ENCODE data around the gene CEACAM3. TPM values are rescaled to one million over a fixed set of nuclear protein-coding genes. Genes with fewer than 3 reads are reported as not detected.

CEACAM3 gene
- polyA plus RNA-seq, 2 of the 4 experiments (the other 2 are of a cell fraction), result not detected

DNA sequence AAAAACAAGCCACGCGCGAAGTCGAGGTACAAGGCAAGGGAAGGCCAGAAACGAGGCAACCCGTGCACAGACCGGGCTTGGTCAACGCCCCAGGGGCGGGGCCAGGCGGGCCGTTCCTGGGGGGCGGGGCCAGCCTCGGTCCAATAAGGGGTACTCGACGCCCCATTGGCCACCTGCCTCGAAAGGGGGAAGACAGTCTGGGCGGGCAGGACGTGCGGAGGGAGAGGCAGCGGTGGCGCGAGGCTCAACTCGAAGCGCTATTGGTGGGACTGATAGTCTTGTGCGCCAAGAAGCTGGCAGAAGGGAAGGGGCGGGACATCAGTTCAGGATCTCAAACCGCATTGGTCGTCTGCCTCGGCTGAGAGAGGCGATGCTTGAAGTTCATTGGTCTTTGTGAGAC is 48.2 kb downstream of the CEACAM3 start, which contains the start of gene LYPD4:
Gene LYPD4, minus strand, starts transcription at position 83 of the 400 bp plus-strand sequence. CDS start 5,398 bp downstream, outside the sequence.
- ATAC-seq, result peak; percentile 20 to 68; a peak in 4 of 6 replicates
- no peak within 1 kb of the TSS for H3K4me3 ChIP-seq
- FAIRE-seq, result peak; percentile 46
- H3K9me3 ChIP-seq, result no peaks in the 10 kb centered on the region
- ChIA-PET POLR2A (interaction anchor here (2.3 kb wide), 1 partner anchor 15 kb away, joined by 10 read pairs; the partner anchor contains the start of gene RPS19), CTCF (interaction anchor here (1.5 to 2.6 kb wide), 5 partner anchors 9 to 281 kb away, joined by 3 to 14 read pairs (median 7); partner anchors contain the start of gene CEACAM3)
- H3K4me1 ChIP-seq, result no peaks in the 10 kb centered on the region
- no peak within 1 kb of the TSS for H3K4me2 ChIP-seq
- TF ChIP-seq JUNB (IDR thresholded peaks at IDR 0.05) (no peak), KDM5A (IDR thresholded peaks at IDR 0.05) (no peak), CBX2 (IDR thresholded peaks at IDR 0.05; ENCODE audit: borderline replicate concordance, low read depth) (no peak), ESRRA (IDR thresholded peaks at IDR 0.05; ENCODE audit: borderline replicate concordance, low read length) (no peak), RFX5 (IDR thresholded peaks at IDR 0.05) (no peak), HDAC2 (IDR thresholded peaks at IDR 0.05) (no peak)
- TF ChIP-seq, protein P1, sequence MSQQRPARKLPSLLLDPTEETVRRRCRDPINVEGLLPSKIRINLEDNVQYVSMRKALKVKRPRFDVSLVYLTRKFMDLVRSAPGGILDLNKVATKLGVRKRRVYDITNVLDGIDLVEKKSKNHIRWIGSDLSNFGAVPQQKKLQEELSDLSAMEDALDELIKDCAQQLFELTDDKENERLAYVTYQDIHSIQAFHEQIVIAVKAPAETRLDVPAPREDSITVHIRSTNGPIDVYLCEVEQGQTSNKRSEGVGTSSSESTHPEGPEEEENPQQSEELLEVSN (IDR thresholded peaks at IDR 0.05; ENCODE audit: borderline replicate concordance, low read depth), result peak; percentile 80
- TF ChIP-seq, protein P2, sequence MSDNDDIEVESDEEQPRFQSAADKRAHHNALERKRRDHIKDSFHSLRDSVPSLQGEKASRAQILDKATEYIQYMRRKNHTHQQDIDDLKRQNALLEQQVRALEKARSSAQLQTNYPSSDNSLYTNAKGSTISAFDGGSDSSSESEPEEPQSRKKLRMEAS (IDR thresholded peaks at IDR 0.05), result peak; percentile 47; the same call in 1 of the 2 replicates
- peak in 1 of 2 experiments; percentile 58 for DNase-seq (ENCODE audit: low read depth in 1 of 2, low spot score in 1 of 2)
- WGBS (ENCODE audit: missing lambda C conversion rate), result 68% methylated on average over 30 of the region's 30 CpGs
- H3K27ac ChIP-seq, result no peak within 1 kb of the TSS

DNA sequence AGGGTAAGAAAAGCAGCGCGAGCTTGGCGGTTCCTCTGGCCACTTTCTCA is 48.4 kb downstream of the CEACAM3 start, which contains the start of gene DMRTC2:
Gene DMRTC2, plus strand, starts transcription at position 42 of the 50 bp plus-strand sequence. CDS start 2,387 bp downstream, outside the sequence.
- no peak for TF ChIP-seq CBX2 (IDR thresholded peaks at IDR 0.05; ENCODE audit: borderline replicate concordance, low read depth)
- TF ChIP-seq NFE2L2 (conservative IDR thresholded peaks at IDR 0.05; ENCODE audit: low read length), result no peak
- no peak for TF ChIP-seq RCOR1 (IDR thresholded peaks at IDR 0.05; ENCODE audit: low read depth, low read length)
- TF ChIP-seq, protein P3, sequence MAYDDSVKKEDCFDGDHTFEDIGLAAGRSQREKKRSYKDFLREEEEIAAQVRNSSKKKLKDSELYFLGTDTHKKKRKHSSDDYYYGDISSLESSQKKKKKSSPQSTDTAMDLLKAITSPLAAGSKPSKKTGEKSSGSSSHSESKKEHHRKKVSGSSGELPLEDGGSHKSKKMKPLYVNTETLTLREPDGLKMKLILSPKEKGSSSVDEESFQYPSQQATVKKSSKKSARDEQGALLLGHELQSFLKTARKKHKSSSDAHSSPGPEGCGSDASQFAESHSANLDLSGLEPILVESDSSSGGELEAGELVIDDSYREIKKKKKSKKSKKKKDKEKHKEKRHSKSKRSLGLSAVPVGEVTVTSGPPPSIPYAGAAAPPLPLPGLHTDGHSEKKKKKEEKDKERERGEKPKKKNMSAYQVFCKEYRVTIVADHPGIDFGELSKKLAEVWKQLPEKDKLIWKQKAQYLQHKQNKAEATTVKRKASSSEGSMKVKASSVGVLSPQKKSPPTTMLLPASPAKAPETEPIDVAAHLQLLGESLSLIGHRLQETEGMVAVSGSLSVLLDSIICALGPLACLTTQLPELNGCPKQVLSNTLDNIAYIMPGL (CRISPR knock-in tag; IDR thresholded peaks at IDR 0.05; ENCODE audit: borderline replicate concordance), result no peak
- Histone ChIP-seq H3K4me2 (no peak within 1 kb of the TSS), H3K4me1 (no peaks in the 10 kb centered on the region), H3K4me3 (no peak within 1 kb of the TSS), H3K9me3 (no peaks in the 10 kb centered on the region), H3K27ac (no peak within 1 kb of the TSS)
- 94% methylated on average over 3 of the region's 3 CpGs for WGBS (ENCODE audit: missing lambda C conversion rate)
- DNase-seq (ENCODE audit: low read depth in 1 of 2, low spot score in 1 of 2) (no peak), FAIRE-seq (no peak), ATAC-seq (no peak)
- ChIA-PET POLR2A (interaction anchor here (2.3 kb wide), 1 partner anchor 15 kb away, joined by 10 read pairs; the partner anchor contains the start of gene RPS19), CTCF (interaction anchor here (1.6 to 2.6 kb wide), 4 partner anchors 9 to 281 kb away, joined by 4 to 14 read pairs (median 8); partner anchors contain the start of gene CEACAM3)

DNA sequence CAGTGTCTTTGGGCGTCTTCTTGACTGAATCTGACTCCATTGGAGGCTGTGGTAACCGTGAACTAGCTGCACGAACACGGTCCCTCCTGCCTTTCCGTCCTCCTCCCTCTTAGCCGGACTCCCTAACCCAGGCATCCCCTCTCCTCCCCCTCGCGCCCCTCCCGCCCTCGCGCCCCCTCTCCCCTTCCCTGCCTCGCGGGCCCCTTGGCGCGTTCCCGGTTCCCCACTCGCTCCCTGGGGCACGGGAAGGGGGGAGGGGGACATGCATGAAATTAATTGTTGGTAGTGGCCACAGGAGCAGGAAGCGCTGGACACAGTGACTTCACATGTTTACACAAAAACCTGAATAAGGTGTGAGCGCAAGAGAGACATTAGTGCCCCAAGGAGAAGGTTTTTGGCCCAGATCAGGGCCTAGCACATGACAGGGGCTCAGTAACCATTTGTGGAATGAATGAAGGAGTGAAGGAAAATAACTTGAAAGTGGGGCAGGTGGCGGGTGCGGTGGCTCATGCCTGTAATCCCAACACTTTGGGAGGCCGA is 48.7 kb downstream of the CEACAM3 start:
- ATAC-seq (no peak), DNase-seq (ENCODE audit: low read depth in 1 of 2, low spot score in 1 of 2) (no peak), FAIRE-seq (no peak)
- H3K9me3 ChIP-seq, result no peaks in the 10 kb centered on the region
- POLR2A ChIA-PET, result interaction anchor here (2.3 kb wide), 1 partner anchor 15 kb away, joined by 10 read pairs; the partner anchor contains the start of gene RPS19
- no peak overlapping the region for H3K4me2 ChIP-seq
- TF ChIP-seq KDM5A (IDR thresholded peaks at IDR 0.05) (no peak), EP300 (IDR thresholded peaks at IDR 0.05) (no peak), BHLHE40 (IDR thresholded peaks at IDR 0.05; ENCODE audit: low read depth, low read length) (no peak), FOXS1 (CRISPR knock-in tag; IDR thresholded peaks at IDR 0.05) (no peak), RFX5 (IDR thresholded peaks at IDR 0.05) (no peak), RAD21 (conservative IDR thresholded peaks at IDR 0.05 in 1 of 2, IDR thresholded peaks at IDR 0.05 in 1 of 2) (no peak)
- TF ChIP-seq, protein P4, sequence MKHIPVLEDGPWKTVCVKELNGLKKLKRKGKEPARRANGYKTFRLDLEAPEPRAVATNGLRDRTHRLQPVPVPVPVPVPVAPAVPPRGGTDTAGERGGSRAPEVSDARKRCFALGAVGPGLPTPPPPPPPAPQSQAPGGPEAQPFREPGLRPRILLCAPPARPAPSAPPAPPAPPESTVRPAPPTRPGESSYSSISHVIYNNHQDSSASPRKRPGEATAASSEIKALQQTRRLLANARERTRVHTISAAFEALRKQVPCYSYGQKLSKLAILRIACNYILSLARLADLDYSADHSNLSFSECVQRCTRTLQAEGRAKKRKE (CRISPR knock-in tag; IDR thresholded peaks at IDR 0.05; ENCODE audit: low read depth), result no peak
- H3K27ac ChIP-seq, result no peak overlapping the region
- CTCF ChIA-PET, result interaction anchor here (1.6 to 16.4 kb wide), 4 partner anchors 10 to 50 kb away, joined by 7 to 243 read pairs (median 11); partner anchors contain the start of gene CEACAM3
- no peaks in the 10 kb centered on the region for H3K4me1 ChIP-seq
- no peak overlapping the region for H3K4me3 ChIP-seq
- WGBS (ENCODE audit: missing lambda C conversion rate), result 84% methylated on average over 20 of the region's 23 CpGs

Measured in A549 (cell line).